Ishikawa (cell line): ENCODE data around the gene SPDYC.

Source experiments
- CEBPB ChIP-seq: IDR thresholded peaks from 2 replicates; pipeline ENCODE4 v1.6.1; 2012
- CREB1 ChIP-seq: IDR thresholded peaks from 2 replicates; pipeline ENCODE4 v1.6.1; 2012; ENCODE audit warnings: low read depth
- EGR1 ChIP-seq: IDR thresholded peaks from 2 replicates; pipeline ENCODE4 v1.6.1; 2012
- EP300 ChIP-seq: IDR thresholded peaks from 2 replicates; pipeline ENCODE4 v1.6.1; 2012; ENCODE audit warnings: borderline replicate concordance
- FOXM1 ChIP-seq: IDR thresholded peaks from 2 replicates; pipeline ENCODE4 v1.6.1; 2012; ENCODE audit warnings: low read depth, borderline replicate concordance
- NFIC ChIP-seq: IDR thresholded peaks from 2 replicates; pipeline ENCODE4 v1.6.1; 2012
- RAD21 ChIP-seq: IDR thresholded peaks from 2 replicates; pipeline ENCODE4 v1.6.1; 2012; ENCODE audit warnings: low read depth
- TAF1 ChIP-seq: IDR thresholded peaks from 2 replicates; pipeline ENCODE4 v1.6.1; 2012; ENCODE audit warnings: low read depth, mild to moderate bottlenecking
- TCF12 ChIP-seq: IDR thresholded peaks from 2 replicates; pipeline ENCODE4 v1.6.1; 2012; ENCODE audit warnings: low read depth
- TEAD4 ChIP-seq: IDR thresholded peaks from 2 replicates; pipeline ENCODE4 v1.6.1; 2012
- YY1 ChIP-seq: IDR thresholded peaks from 2 replicates; pipeline ENCODE4 v1.6.1; 2012; ENCODE audit warnings: low read depth
- ZBTB7A ChIP-seq: IDR thresholded peaks from 2 replicates; pipeline ENCODE4 v1.6.1; 2012; ENCODE audit warnings: low read depth
- TF ChIP-seq, protein P1 (sequence below): IDR thresholded peaks from 2 replicates; pipeline ENCODE4 v1.6.1; 2012
- TF ChIP-seq, protein P2 (sequence below): IDR thresholded peaks from 2 replicates; pipeline ENCODE4 v1.6.1; 2012
- TF ChIP-seq, protein P3 (sequence below): IDR thresholded peaks from 2 replicates; pipeline ENCODE4 v1.6.1; 2012; ENCODE audit warnings: low read depth, mild to moderate bottlenecking

Gene SPDYC

DNA sequence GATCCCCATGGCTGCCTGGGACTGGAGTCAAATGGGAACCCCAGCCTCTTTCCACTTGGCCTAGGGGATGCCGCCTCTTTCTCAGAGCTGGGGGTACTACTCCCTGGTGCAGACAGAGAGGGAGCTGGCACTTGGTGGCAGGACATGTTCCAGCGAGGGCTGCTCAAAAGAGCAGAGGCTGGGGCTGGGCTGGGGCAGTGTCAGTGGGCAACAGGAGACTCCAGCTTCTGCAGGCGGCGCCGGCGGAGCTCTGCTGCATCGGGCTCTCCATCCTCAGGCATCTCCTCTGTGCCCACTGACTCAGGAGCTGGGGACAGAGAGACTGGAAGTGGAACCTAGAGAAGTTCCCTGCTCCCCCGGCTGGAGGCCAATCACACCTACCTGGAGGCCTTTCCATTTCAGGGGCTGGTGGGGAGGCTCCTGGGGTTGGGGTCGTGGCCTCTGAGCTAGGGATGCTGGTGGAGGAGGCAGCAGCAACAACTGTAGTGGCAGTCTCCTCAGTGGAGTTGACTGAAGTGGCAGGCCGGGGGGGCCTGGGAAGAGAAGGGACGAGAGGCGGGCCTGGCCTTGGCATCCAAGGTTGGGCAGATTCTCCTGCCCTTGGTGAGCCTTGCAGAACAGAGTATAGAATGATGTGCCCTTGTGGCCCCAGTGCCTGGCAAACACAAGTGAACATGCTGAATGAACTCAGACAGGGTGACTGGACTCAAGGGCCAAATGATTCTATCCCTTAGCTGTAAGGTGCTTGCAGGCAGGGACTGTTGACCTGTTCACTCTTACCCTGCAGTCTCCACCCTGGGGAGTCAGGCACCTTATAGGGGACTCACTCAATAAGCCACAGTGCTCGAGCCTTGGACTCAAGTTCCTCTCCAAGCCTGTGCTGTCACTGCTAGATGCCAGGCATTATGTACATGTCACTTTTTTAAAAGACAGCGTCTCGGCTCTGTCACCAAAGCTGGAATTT, 41.6 kb upstream of the SPDYC start:
- no peak for TF ChIP-seq TEAD4
- TF ChIP-seq EP300, result no peak
- TF ChIP-seq, protein P1, sequence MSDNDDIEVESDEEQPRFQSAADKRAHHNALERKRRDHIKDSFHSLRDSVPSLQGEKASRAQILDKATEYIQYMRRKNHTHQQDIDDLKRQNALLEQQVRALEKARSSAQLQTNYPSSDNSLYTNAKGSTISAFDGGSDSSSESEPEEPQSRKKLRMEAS, result no peak
- TF ChIP-seq CEBPB, result no peak
- TF ChIP-seq ZBTB7A, result no peak
- no peak for TF ChIP-seq TAF1
- TF ChIP-seq RAD21, result no peak
- no peak for TF ChIP-seq EGR1
- TF ChIP-seq YY1, result no peak
- TF ChIP-seq FOXM1, result no peak
- TF ChIP-seq NFIC, result no peak
- TF ChIP-seq CREB1, result no peak

DNA sequence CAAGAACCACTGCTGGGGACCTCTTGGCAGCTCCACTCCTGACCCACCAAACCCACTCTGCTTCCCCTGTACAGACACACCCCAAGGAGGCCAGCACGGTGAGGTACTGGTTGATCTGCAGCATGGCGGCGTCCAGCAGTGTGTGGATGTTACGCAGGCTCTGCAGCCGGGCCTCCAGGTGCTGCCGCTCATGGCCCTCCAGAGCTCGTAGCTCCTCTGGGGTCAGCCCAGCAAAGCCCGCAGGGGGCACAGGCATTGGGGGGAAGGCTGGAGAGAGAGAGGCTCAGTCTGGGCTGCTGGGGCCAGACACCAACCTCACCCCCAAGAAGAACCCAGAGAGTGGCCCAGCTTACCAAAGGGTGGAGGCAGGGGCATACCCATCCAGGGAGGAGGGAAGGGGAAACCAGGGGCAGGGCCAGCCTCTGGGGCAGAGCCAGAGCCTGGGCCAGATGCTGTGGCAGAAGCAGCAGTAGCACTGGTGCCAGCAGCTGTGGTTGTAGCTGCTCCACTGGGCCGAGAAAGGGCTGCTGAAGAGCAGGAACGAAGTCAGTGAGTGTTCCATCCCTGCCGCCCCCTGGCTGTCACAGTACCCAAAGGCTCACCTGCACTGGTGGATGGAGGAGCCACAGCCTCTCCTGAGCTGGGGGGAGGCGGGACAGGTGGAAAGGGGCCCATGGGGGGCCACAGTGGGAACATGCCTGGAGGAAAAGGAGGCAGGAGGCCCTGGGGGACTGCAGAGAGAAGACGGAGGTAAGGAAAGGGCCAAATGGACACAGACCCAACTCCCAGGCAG, 40.2 kb upstream of the SPDYC start:
- TF ChIP-seq TAF1, result no peak
- no peak for TF ChIP-seq YY1
- no peak for TF ChIP-seq TCF12
- TF ChIP-seq, protein P1, result no peak
- TF ChIP-seq, protein P2, sequence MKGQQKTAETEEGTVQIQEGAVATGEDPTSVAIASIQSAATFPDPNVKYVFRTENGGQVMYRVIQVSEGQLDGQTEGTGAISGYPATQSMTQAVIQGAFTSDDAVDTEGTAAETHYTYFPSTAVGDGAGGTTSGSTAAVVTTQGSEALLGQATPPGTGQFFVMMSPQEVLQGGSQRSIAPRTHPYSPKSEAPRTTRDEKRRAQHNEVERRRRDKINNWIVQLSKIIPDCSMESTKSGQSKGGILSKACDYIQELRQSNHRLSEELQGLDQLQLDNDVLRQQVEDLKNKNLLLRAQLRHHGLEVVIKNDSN, result no peak
- TF ChIP-seq FOXM1, result no peak
- TF ChIP-seq ZBTB7A, result no peak
- TF ChIP-seq EP300, result no peak
- no peak for TF ChIP-seq RAD21
- no peak for TF ChIP-seq TEAD4
- TF ChIP-seq, protein P3, sequence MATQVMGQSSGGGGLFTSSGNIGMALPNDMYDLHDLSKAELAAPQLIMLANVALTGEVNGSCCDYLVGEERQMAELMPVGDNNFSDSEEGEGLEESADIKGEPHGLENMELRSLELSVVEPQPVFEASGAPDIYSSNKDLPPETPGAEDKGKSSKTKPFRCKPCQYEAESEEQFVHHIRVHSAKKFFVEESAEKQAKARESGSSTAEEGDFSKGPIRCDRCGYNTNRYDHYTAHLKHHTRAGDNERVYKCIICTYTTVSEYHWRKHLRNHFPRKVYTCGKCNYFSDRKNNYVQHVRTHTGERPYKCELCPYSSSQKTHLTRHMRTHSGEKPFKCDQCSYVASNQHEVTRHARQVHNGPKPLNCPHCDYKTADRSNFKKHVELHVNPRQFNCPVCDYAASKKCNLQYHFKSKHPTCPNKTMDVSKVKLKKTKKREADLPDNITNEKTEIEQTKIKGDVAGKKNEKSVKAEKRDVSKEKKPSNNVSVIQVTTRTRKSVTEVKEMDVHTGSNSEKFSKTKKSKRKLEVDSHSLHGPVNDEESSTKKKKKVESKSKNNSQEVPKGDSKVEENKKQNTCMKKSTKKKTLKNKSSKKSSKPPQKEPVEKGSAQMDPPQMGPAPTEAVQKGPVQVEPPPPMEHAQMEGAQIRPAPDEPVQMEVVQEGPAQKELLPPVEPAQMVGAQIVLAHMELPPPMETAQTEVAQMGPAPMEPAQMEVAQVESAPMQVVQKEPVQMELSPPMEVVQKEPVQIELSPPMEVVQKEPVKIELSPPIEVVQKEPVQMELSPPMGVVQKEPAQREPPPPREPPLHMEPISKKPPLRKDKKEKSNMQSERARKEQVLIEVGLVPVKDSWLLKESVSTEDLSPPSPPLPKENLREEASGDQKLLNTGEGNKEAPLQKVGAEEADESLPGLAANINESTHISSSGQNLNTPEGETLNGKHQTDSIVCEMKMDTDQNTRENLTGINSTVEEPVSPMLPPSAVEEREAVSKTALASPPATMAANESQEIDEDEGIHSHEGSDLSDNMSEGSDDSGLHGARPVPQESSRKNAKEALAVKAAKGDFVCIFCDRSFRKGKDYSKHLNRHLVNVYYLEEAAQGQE, result no peak
- TF ChIP-seq NFIC, result no peak
- TF ChIP-seq CREB1, result no peak
- no peak for TF ChIP-seq CEBPB
- TF ChIP-seq EGR1, result no peak

DNA sequence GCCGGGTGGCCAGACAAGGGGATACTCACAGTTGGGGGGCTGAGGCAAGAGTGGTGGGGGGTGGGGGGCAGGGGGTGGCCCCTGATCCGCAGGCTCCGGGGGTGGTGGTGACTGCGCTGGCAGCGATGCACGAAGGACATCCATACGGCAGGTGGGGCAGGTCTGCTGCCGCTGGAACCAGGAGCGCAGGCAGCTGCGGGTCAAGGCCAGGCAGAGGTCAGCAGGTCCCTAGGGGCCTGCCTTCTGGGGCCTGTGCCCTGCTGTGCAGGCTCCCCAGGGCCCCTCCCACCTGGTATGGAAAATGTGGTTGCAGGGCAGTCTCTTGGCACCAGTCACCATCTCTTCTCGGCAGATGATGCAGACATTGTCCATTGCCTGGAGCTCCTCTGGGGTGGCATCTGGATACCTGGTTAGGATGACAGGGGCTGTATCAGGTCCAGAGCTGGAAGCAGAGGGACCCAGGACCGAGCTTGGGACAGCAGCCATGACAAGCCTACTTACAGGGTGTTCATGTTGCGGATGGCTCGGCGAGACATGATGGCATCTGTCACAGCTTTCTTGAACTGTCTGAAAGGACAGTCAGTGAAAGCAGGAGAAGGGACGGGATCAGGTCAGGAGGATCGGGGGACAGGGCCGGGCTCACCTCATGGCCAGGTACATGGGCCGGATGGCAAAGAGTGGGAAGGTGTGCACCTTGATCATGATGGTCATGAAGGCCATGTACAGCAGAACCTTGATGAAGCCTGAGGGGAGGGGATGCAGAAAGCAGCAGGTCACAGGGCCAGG, 39.2 kb upstream of the SPDYC start:
- no peak for TF ChIP-seq EGR1
- TF ChIP-seq RAD21, result no peak
- TF ChIP-seq, protein P1, result no peak
- no peak for TF ChIP-seq CEBPB
- no peak for TF ChIP-seq ZBTB7A
- no peak for TF ChIP-seq EP300
- TF ChIP-seq NFIC, result no peak
- TF ChIP-seq CREB1, result no peak
- TF ChIP-seq, protein P3, result no peak
- TF ChIP-seq FOXM1, result no peak
- TF ChIP-seq TEAD4, result no peak
- TF ChIP-seq, protein P2, result no peak
- no peak for TF ChIP-seq TAF1
- no peak for TF ChIP-seq YY1

DNA sequence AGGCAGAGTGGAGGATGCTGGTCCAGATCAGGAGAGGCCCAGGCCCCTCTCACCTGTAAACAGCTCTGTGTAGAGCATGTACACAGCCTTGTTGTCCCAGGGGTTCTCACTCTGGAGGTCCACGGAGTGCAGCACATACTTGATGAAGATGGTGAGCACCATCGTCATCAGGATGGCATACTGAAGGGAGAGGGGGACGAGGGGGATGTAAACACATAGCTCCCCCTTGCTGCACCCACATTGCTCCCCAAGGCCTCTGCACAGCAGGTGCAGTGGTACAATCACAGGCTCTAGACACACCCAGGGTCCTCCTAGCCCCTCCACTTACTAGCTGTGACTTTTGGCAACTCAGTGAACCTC, 38.6 kb upstream of the SPDYC start:
- TF ChIP-seq RAD21 (no peak), EGR1 (no peak), TAF1 (no peak), NFIC (no peak), TCF12 (no peak), CEBPB (no peak), ZBTB7A (no peak), TEAD4 (no peak), CREB1 (no peak), YY1 (no peak), EP300 (no peak), FOXM1 (no peak)
- TF ChIP-seq, protein P2, result no peak
- TF ChIP-seq, protein P1, result no peak
- TF ChIP-seq, protein P3, result no peak
